K562 (cell line): ENCODE data around the gene HSD3B7. TPM values are rescaled to one million over a fixed set of nuclear protein-coding genes. Genes with fewer than 3 reads are reported as not detected.

Experiments used
- ADNP ChIP-seq: fragments of 200-800 bp; sonication (Bioruptor generic); IDR thresholded peaks from 2 replicates; pipeline ENCODE4 v1.6.1; 2016; ENCODE audit warnings: missing genetic modification characterization, missing compliant biosample characterization
- ATF1 ChIP-seq, 2 experiments: fragments of 450-650 bp in 1 of 2; IDR thresholded peaks; 2 replicates each; pipeline ENCODE4 v1.6.1; 2016; ENCODE audit warnings: missing compliant biosample characterization in 1 of 2, missing genetic modification characterization in 1 of 2
- BHLHE40 ChIP-seq: IDR thresholded peaks from 2 replicates; pipeline ENCODE4 v1.6.1; 2011; ENCODE audit warnings: low read length, improper control_type of control experiment
- CBX8 ChIP-seq: fragments of 200-600 bp; sonication (generic); IDR thresholded peaks from 2 replicates; pipeline ENCODE4 v1.6.1; 2012; ENCODE audit warnings: borderline replicate concordance, mixed run types, low read depth, mild to moderate bottlenecking, moderate library complexity, mixed read lengths, low read length, control low read depth, inconsistent platforms; ENCODE audit not compliant: poor library complexity, severe bottlenecking; ENCODE audit errors: extremely low read depth
- CHD4 ChIP-seq: fragments of 200-600 bp; sonication (generic); IDR thresholded peaks from 3 replicates; pipeline ENCODE4 v1.6.1; 2012; ENCODE audit warnings: low read depth, mild to moderate bottlenecking, mixed read lengths, low read length, inconsistent platforms; ENCODE audit not compliant: insufficient read depth, insufficient replicate concordance, poor library complexity, severe bottlenecking
- ELF2 ChIP-seq: fragments of 250-450 bp; sonication (Bioruptor Pico); IDR thresholded peaks from 2 replicates; pipeline ENCODE4 v1.5.0; 2021; ENCODE audit warnings: mild to moderate bottlenecking
- GABPB2 ChIP-seq: fragments of 250-450 bp; sonication (Bioruptor Pico); conservative IDR thresholded peaks from 2 replicates; pipeline ENCODE4 v1.5.1; 2021; ENCODE audit warnings: mild to moderate bottlenecking
- HMG20B ChIP-seq: fragments of 250-450 bp; sonication (Bioruptor Pico); IDR thresholded peaks from 2 replicates; pipeline ENCODE4 v1.5.0; 2021; ENCODE audit warnings: mild to moderate bottlenecking
- MECOM ChIP-seq: fragments of 250-450 bp; sonication (Bioruptor Pico); IDR thresholded peaks from 2 replicates; pipeline ENCODE4 v1.8.0; 2022; ENCODE audit warnings: inconsistent platforms
- PCBP1 ChIP-seq: fragments of 200-400 bp; formaldehyde crosslinking; IDR thresholded peaks from 2 replicates; pipeline ENCODE4 v1.6.1; 2018; ENCODE audit warnings: mild to moderate bottlenecking, low read depth, low read length; ENCODE audit not compliant: poor library complexity, severe bottlenecking
- PHB2 ChIP-seq: fragments of 450-650 bp; IDR thresholded peaks from 2 replicates; pipeline ENCODE4 v1.6.1; 2017; ENCODE audit warnings: low read depth
- PURB ChIP-seq: sonication (generic); formaldehyde crosslinking; IDR thresholded peaks from 2 replicates; pipeline ENCODE4 v1.9.0; 2021; ENCODE audit warnings: low read depth, mild to moderate bottlenecking, missing genetic modification reagents
- RFX1 ChIP-seq: fragments of 450-650 bp; IDR thresholded peaks from 2 replicates; pipeline ENCODE4 v1.6.1; 2016; ENCODE audit warnings: mild to moderate bottlenecking, moderate library complexity
- SIX5 ChIP-seq, 2 experiments: IDR thresholded peaks; 2 replicates each; pipeline ENCODE4 v1.6.1; 2011; ENCODE audit warnings: low read length in 2 of 2, borderline replicate concordance in 1 of 2, low read depth in 1 of 2, mild to moderate bottlenecking in 1 of 2, moderate library complexity in 1 of 2; ENCODE audit not compliant: insufficient read depth in 1 of 2
- SREBF2 ChIP-seq: sonication (generic); formaldehyde crosslinking; IDR thresholded peaks from 2 replicates; pipeline ENCODE4 v1.4.0; 2020; ENCODE audit warnings: mild to moderate bottlenecking, missing genetic modification reagents
- STAT5A ChIP-seq: IDR thresholded peaks from 2 replicates; pipeline ENCODE4 v1.6.1; 2012; ENCODE audit warnings: low read length, inconsistent platforms, borderline replicate concordance
- TEAD1 ChIP-seq, 2 experiments: fragments of 450-650 bp in 1 of 2; sonication (generic) in 1 of 2; formaldehyde crosslinking; IDR thresholded peaks; 2 replicates each; pipeline versions ENCODE4 v1.4.0 to v1.8.0; 2020 to 2022; ENCODE audit warnings: mild to moderate bottlenecking in 2 of 2, missing genetic modification reagents in 1 of 2
- THAP12 ChIP-seq: fragments of 250-450 bp; sonication (Bioruptor Pico); IDR thresholded peaks from 2 replicates; pipeline ENCODE4 v1.9.0; 2021; ENCODE audit warnings: mild to moderate bottlenecking, inconsistent platforms
- WHSC1 ChIP-seq: IDR thresholded peaks from one replicate; pipeline ENCODE4 v1.6.1; 2012; ENCODE audit warnings: low read length, control low read depth, inconsistent platforms
- ZC3H11A ChIP-seq: IDR thresholded peaks from 2 replicates; pipeline ENCODE4 v1.6.1; 2012; ENCODE audit warnings: low read depth, low read length, improper control_type of control experiment
- ZFX ChIP-seq: sonication (generic); formaldehyde crosslinking; IDR thresholded peaks from 2 replicates; pipeline ENCODE4 v1.8.0; 2022; ENCODE audit warnings: mild to moderate bottlenecking, missing genetic modification reagents, moderate library complexity
- ZNF384 ChIP-seq: IDR thresholded peaks from 2 replicates; pipeline ENCODE4 v1.6.1; 2012; ENCODE audit warnings: low read depth, low read length, improper control_type of control experiment
- polyA plus RNA-seq, 8 experiments: library from polyadenylated mRNA; depleted of rRNA in 4 of 8; stranded (reverse) in 5 of 8; unstranded in 3 of 8; fragments of >200 nt; fragmentation: Nextera tagmentation in 2 of 8; fragmentation: Illumina TruSeq in 1 of 8; extraction: Ambion mirVana in 2 of 8; extraction: Trizol in 1 of 8; gene quantifications; 2 replicates each; pipeline versions ENCODE4 v1.2.1 to v1.2.3, GENCODE V29; 2011 to 2014; ENCODE audit warnings: inconsistent platforms in 1 of 8, missing spikeins in 1 of 8
- total RNA-seq, 7 experiments: library from RNA; depleted of rRNA in 6 of 7; stranded (reverse); fragments of >200 nt in 6 of 7; fragmentation: Illumina TruSeq in 2 of 7; extraction: Trizol in 2 of 7; gene quantifications; 2 replicates each; pipeline versions ENCODE4 v1.2.1 to v1.2.3, GENCODE V29; 2011 to 2021; ENCODE audit warnings: low replicate concordance in 1 of 7
- TF ChIP-seq, protein P1 (sequence below): sonication (generic); formaldehyde crosslinking; IDR thresholded peaks from 2 replicates; pipeline ENCODE4 v1.8.1; 2022; ENCODE audit warnings: missing genetic modification reagents
- TF ChIP-seq, protein P2 (sequence below): conservative IDR thresholded peaks from 2 replicates; pipeline ENCODE4 v1.6.1; 2011; ENCODE audit warnings: low read depth, mild to moderate bottlenecking, low read length; ENCODE audit not compliant: control insufficient read depth

Gene HSD3B7
- total and polyA plus RNA-seq, 9 of the 15 experiments (the other 6 are each of a cell fraction or from before 2014, with no cell fraction given), result 5.4 to 49.1 (median 23.0) TPM

DNA sequence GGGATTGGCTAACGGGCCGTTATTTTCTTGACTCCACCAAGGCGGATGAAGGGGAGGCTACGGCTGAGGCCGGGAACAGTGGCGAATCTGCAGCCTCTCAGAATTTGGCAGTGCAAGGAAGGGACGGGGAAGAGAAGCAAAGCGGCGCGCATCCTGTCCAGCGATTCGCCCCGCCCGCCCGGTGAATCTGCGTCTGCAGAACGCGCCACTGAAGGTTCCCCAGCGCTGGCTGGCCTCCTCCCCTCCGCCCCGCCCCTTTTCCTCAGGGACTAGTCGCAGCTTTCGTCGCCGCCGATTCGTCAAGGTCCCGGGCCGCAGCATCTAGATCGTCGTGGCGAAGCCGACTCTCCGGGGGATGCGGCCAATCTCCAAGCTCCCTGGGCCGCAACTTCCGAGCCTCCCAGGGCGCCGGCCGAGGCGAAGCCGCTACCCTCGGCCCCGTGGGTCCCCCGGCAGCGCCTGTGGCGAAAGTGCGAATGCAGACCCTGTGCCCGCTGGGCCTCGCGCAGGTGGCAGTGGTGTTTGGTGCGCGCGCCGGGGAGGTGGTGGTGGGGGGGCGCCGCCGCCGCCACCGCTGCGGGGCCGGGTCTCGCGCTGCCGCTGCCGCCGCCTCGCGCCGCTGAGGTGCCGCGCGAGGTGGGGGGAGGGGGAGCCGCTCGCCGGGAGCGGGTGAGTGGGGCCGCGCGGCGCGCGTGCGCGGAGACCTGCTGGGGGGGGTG lies 27.4 kb upstream of the HSD3B7 start, which contains the start of gene SETD1A (continued):
- TF ChIP-seq PCBP1, result peak; percentile 83
- no peak; the same call in 1 of the 2 replicates for TF ChIP-seq STAT5A
- TF ChIP-seq ZC3H11A, result no peak
- no peak for TF ChIP-seq PHB2
- TF ChIP-seq ZFX (CRISPR knock-in tag), result peak; percentile 82
- no peak for TF ChIP-seq MECOM (CRISPR knock-in tag)
- no peak for TF ChIP-seq CBX8
- no peak for TF ChIP-seq GABPB2 (CRISPR knock-in tag)
- TF ChIP-seq HMG20B (CRISPR knock-in tag), result no peak; the same call in 1 of the 2 replicates
- no peak for TF ChIP-seq ADNP
- TF ChIP-seq SIX5 (IDR thresholded peaks at IDR 0.05; ENCODE audit: borderline replicate concordance in 1 of 2, insufficient read depth in 1 of 2, low read depth in 1 of 2, low read length in 2 of 2), result peak; percentile 1 to 7; a peak in 1 of 4 replicates
- TF ChIP-seq WHSC1, result no peak
- TF ChIP-seq, protein P1, sequence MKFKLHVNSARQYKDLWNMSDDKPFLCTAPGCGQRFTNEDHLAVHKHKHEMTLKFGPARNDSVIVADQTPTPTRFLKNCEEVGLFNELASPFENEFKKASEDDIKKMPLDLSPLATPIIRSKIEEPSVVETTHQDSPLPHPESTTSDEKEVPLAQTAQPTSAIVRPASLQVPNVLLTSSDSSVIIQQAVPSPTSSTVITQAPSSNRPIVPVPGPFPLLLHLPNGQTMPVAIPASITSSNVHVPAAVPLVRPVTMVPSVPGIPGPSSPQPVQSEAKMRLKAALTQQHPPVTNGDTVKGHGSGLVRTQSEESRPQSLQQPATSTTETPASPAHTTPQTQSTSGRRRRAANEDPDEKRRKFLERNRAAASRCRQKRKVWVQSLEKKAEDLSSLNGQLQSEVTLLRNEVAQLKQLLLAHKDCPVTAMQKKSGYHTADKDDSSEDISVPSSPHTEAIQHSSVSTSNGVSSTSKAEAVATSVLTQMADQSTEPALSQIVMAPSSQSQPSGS (CRISPR knock-in tag), result no peak
- TF ChIP-seq SREBF2 (CRISPR knock-in tag), result no peak
- TF ChIP-seq ATF1 (CRISPR knock-in tag; IDR thresholded peaks at IDR 0.05), result peak; percentile 74
- TF ChIP-seq ATF1 (tag; IDR thresholded peaks at IDR 0.05), result peak; percentile 96
- peak in 1 of 2 experiments; percentile 92; a peak in 2 of 4 replicates for TF ChIP-seq TEAD1 (CRISPR knock-in tag; IDR thresholded peaks at IDR 0.05)
- TF ChIP-seq, protein P2, sequence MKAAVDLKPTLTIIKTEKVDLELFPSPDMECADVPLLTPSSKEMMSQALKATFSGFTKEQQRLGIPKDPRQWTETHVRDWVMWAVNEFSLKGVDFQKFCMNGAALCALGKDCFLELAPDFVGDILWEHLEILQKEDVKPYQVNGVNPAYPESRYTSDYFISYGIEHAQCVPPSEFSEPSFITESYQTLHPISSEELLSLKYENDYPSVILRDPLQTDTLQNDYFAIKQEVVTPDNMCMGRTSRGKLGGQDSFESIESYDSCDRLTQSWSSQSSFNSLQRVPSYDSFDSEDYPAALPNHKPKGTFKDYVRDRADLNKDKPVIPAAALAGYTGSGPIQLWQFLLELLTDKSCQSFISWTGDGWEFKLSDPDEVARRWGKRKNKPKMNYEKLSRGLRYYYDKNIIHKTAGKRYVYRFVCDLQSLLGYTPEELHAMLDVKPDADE, result peak; percentile 45; the same call in 1 of the 2 replicates
- no peak for TF ChIP-seq ZNF384
- peak; percentile 13; the same call in 1 of the 2 replicates for TF ChIP-seq ELF2
- no peak for TF ChIP-seq RFX1
- TF ChIP-seq PURB (CRISPR knock-in tag), result no peak
- peak; percentile 48; the same call in 1 of the 2 replicates for TF ChIP-seq THAP12
- no peak; the same call in 1 of the 2 replicates for TF ChIP-seq BHLHE40
- TF ChIP-seq CHD4, result no peak
